PC-3 (cell line): ENCODE data around the gene KCNK13. TPM values are rescaled to one million over a fixed set of nuclear protein-coding genes. Genes with fewer than 3 reads are reported as not detected.

Source experiments
- ATAC-seq: fragments of 200-7000 bp; cut with Tn5 transposase; 2 replicates; pipeline ENCODE4 v1.9.1; 2020; ENCODE audit warnings: mild to moderate bottlenecking, moderate library complexity
- BruUV-seq: library from RNA; stranded (reverse); fragments of 400-500 nt; replicated peaks from 2 replicates; lab custom pipeline; 2021; lab: Mats Ljungman, UMichigan
- CTCF ChIA-PET: fragments of 300-600 bp; sonication (Branson Sonifier 250); formaldehyde crosslinking; loops from one replicate; lab custom pipeline; 2022; ENCODE audit warnings: antibody characterized with exemption; lab: Charles Lee
- POLR2A ChIA-PET: fragments of 300-600 bp; sonication (Branson Sonifier 250); formaldehyde crosslinking; loops from one replicate; lab custom pipeline; 2022; ENCODE audit warnings: antibody characterized with exemption; ENCODE audit not compliant: unreplicated experiment; lab: Charles Lee
- DNase-seq: peaks from one replicate; pipeline ENCODE4 v3.0.0-alpha.2; 2015
- H2AFZ ChIP-seq: fragments of 300-600 bp; sonication (generic); 2 replicates; pipeline ENCODE4 v1.6.0; 2016; ENCODE audit warnings: antibody characterized with exemption, low read length
- H3F3A ChIP-seq: fragments of 300-600 bp; sonication (generic); one replicate; pipeline ENCODE4 v1.6.0; 2017; ENCODE audit warnings: antibody characterized with exemption, low read length, control low read depth, mild to moderate bottlenecking; ENCODE audit not compliant: unreplicated experiment
- H3K27ac ChIP-seq: fragments of 300-600 bp; sonication (generic); 2 replicates; pipeline ENCODE4 v1.5.1; 2016; ENCODE audit warnings: mild to moderate bottlenecking, low read length
- H3K27me3 ChIP-seq: fragments of 300-600 bp; sonication (generic); 2 replicates; pipeline ENCODE4 v1.6.1; 2016; ENCODE audit warnings: low read length, mixed read lengths
- H3K36me3 ChIP-seq: fragments of 300-600 bp; sonication (generic); 2 replicates; pipeline ENCODE4 v1.6.1; 2016; ENCODE audit warnings: low read depth, mixed run types, low read length, mixed read lengths
- H3K4me1 ChIP-seq: fragments of 300-600 bp; sonication (generic); 2 replicates; pipeline ENCODE4 v1.5.1; 2016; ENCODE audit warnings: low read length; ENCODE audit not compliant: insufficient read depth
- H3K4me2 ChIP-seq: fragments of 300-600 bp; sonication (generic); 2 replicates; pipeline ENCODE4 v1.6.0; 2016; ENCODE audit warnings: low read length
- H3K4me3 ChIP-seq: fragments of 300-600 bp; sonication (generic); 2 replicates; pipeline ENCODE4 v1.5.1; 2016; ENCODE audit warnings: mild to moderate bottlenecking, low read length, mixed read lengths
- H3K79me2 ChIP-seq: fragments of 300-600 bp; sonication (generic); 2 replicates; pipeline ENCODE4 v1.6.1; 2017; ENCODE audit warnings: low read length, mixed read lengths
- H3K9ac ChIP-seq: fragments of 300-600 bp; sonication (generic); 2 replicates; pipeline ENCODE4 v1.6.0; 2016; ENCODE audit warnings: mild to moderate bottlenecking, low read length
- H3K9me2 ChIP-seq: fragments of 300-600 bp; sonication (generic); replicated peaks from 2 replicates; pipeline ENCODE4 v1.6.1; 2016; ENCODE audit warnings: mixed run types, low read length, mixed read lengths
- H3K9me3 ChIP-seq: fragments of 300-600 bp; sonication (generic); 2 replicates; pipeline ENCODE4 v1.6.1; 2016; ENCODE audit warnings: low read length, mixed read lengths
- H4K20me1 ChIP-seq: fragments of 300-600 bp; sonication (generic); 2 replicates; pipeline ENCODE4 v1.6.1; 2016; ENCODE audit warnings: low read length, mixed read lengths
- EZH2 ChIP-seq: fragments of 300-600 bp; sonication (generic); IDR thresholded peaks from one replicate; pipeline ENCODE4 v1.6.1; 2017; ENCODE audit warnings: antibody characterized with exemption, mild to moderate bottlenecking, low read length; ENCODE audit not compliant: unreplicated experiment
- EZH2phosphoT487 ChIP-seq: fragments of 300-600 bp; sonication (generic); IDR thresholded peaks from 2 replicates; pipeline ENCODE4 v1.6.1; 2018; ENCODE audit warnings: mild to moderate bottlenecking, antibody characterized with exemption, low read length, borderline replicate concordance
- intact Hi-C: fragments of 100-400 bp; cut with micrococcal nuclease; formaldehyde crosslinking; loops from 2 replicates; pipeline ENCODE4 v1.9.0; 2023
- total RNA-seq: library from RNA; depleted of rRNA; stranded (reverse); fragments of >200 nt; gene quantifications from 2 replicates; pipeline ENCODE4 v1.2.3, GENCODE V29; 2014
- TF ChIP-seq, protein P1 (sequence below): fragments of 300-600 bp; sonication (generic); conservative IDR thresholded peaks from 2 replicates; pipeline ENCODE4 v1.5.1; 2017; ENCODE audit warnings: antibody characterized with exemption, low read depth, mild to moderate bottlenecking, low read length

The KCNK13 gene
- total RNA-seq, 1 experiment from 2014 or later: 0.58 TPM

DNA sequence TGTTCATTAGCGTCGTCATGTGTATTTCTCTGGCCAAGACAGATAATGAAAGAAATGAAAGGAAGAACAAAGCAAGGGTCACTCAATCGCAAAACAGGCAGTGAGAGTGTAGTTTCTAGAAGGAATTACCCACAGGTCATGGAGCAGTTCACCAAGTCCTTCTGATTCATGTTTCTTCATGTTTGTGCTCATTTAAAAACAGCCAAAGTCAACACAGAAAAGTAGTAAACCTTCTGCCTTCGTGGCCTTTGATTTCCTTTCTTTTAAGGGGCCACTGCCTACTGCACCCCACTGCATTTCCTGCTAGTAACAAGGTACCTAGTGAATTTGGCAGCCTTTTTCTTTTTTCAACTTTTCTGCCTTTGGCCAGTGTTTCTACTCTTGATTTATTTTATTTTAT, 75.1 kb downstream of the KCNK13 start:
- H3K4me1 ChIP-seq: peaks cover 29% of the 10 kb centered on the region
- no peaks in the 10 kb centered on the region for H4K20me1 ChIP-seq
- ATAC-seq: peak; percentile 27
- H3F3A ChIP-seq: no peaks in the 10 kb centered on the region
- H3K9me3 ChIP-seq: no peaks in the 10 kb centered on the region
- no peak overlapping the region for H3K27ac ChIP-seq
- POLR2A ChIA-PET: no interaction called here
- CTCF ChIA-PET: no interaction called here
- H3K36me3 ChIP-seq: no peaks in the 10 kb centered on the region
- no peak overlapping the region for H3K4me3 ChIP-seq
- H3K9me2 ChIP-seq: no peaks in the 10 kb centered on the region
- H2AFZ ChIP-seq: no peak overlapping the region
- no peak for TF ChIP-seq EZH2
- TF ChIP-seq EZH2phosphoT487: no peak
- BruUV-seq: no TSS peak
- intact Hi-C loops: no loop called here
- no peaks in the 10 kb centered on the region for H3K79me2 ChIP-seq
- no peak overlapping the region for H3K9ac ChIP-seq
- peak; percentile 9 for DNase-seq
- no peak overlapping the region for H3K4me2 ChIP-seq
- H3K27me3 ChIP-seq: no peaks in the 10 kb centered on the region

DNA sequence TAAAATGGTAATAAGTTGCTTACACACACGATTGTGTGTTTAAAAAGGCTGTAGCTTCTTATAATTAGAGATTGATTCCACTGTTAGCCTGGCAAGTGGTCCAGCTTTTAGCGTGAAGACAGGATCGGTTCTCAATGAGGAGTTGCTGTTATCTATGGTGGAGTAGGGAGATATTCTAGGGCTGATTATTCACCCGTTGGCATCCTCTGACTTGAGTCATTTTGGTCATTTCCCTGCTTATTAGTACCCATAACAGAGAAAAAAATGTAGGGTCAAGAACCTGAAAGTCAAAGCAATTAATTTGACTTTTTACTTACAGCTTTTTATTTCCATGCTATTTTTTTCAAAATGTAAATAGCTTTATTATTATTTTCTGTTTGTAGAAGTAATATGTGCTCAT, 76.0 kb downstream of the KCNK13 start:
- POLR2A ChIA-PET: no interaction called here
- CTCF ChIA-PET: no interaction called here
- Histone ChIP-seq H3F3A (no peaks in the 10 kb centered on the region), H3K4me1 (peaks cover 29% of the 10 kb centered on the region), H3K4me2 (no peak overlapping the region), H3K36me3 (no peaks in the 10 kb centered on the region), H3K27ac (no peak overlapping the region), H3K9me2 (no peaks in the 10 kb centered on the region), H3K9me3 (no peaks in the 10 kb centered on the region), H3K79me2 (no peaks in the 10 kb centered on the region), H4K20me1 (no peaks in the 10 kb centered on the region), H3K27me3 (no peaks in the 10 kb centered on the region), H3K9ac (no peak overlapping the region), H3K4me3 (no peak overlapping the region), H2AFZ (no peak overlapping the region)
- DNase-seq (peak; percentile 23), ATAC-seq (no peak)
- intact Hi-C loops: no loop called here
- TF ChIP-seq, protein P1, sequence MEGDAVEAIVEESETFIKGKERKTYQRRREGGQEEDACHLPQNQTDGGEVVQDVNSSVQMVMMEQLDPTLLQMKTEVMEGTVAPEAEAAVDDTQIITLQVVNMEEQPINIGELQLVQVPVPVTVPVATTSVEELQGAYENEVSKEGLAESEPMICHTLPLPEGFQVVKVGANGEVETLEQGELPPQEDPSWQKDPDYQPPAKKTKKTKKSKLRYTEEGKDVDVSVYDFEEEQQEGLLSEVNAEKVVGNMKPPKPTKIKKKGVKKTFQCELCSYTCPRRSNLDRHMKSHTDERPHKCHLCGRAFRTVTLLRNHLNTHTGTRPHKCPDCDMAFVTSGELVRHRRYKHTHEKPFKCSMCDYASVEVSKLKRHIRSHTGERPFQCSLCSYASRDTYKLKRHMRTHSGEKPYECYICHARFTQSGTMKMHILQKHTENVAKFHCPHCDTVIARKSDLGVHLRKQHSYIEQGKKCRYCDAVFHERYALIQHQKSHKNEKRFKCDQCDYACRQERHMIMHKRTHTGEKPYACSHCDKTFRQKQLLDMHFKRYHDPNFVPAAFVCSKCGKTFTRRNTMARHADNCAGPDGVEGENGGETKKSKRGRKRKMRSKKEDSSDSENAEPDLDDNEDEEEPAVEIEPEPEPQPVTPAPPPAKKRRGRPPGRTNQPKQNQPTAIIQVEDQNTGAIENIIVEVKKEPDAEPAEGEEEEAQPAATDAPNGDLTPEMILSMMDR: no peak
- TF ChIP-seq EZH2 (no peak), EZH2phosphoT487 (no peak)
- no TSS peak for BruUV-seq

DNA sequence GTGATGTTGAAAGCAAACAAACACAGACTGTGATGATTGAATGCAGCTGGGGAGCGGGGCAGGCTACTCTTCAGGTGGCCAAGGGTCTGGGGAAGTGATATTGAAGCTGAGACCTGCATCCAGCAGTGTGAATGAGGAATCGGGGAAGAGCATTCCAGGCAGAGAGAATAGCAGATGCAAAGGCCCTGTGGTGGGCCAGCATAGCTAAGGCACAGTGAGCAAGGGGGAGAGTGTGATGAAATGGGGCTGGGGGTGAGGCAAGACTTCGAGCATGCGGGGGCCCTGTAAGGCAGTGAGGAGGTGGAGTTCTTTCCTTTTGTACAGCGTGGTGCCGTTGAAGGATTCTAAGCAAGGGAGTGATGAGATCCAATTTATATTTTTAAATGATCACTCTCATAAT, 77.4 kb downstream of the KCNK13 start:
- H3K9me3 ChIP-seq: no peaks in the 10 kb centered on the region
- H3K9me2 ChIP-seq: no peaks in the 10 kb centered on the region
- H3K36me3 ChIP-seq: no peaks in the 10 kb centered on the region
- H3K27me3 ChIP-seq: no peaks in the 10 kb centered on the region
- no peak for DNase-seq
- no peak overlapping the region for H3K4me2 ChIP-seq
- H2AFZ ChIP-seq: no peak overlapping the region
- H3K79me2 ChIP-seq: no peaks in the 10 kb centered on the region
- H3K4me1 ChIP-seq: peaks cover 29% of the 10 kb centered on the region
- no peak overlapping the region for H3K27ac ChIP-seq
- no TSS peak for BruUV-seq
- no peaks in the 10 kb centered on the region for H3F3A ChIP-seq
- ATAC-seq: no peak
- H3K9ac ChIP-seq: no peak overlapping the region
- TF ChIP-seq EZH2 (no peak), EZH2phosphoT487 (no peak)
- TF ChIP-seq, protein P1: no peak
- CTCF ChIA-PET: no interaction called here
- H4K20me1 ChIP-seq: no peaks in the 10 kb centered on the region
- no peak overlapping the region for H3K4me3 ChIP-seq
- POLR2A ChIA-PET: no interaction called here
- intact Hi-C loops: no loop called here
